ENCODE measurements around the gene NHEJ1. TPM values are rescaled to one million over a fixed set of nuclear protein-coding genes. Genes with fewer than 3 reads are reported as not detected.
A peak's percentile ranks its signal among the peaks of the same experiment; 100 is the strongest.

Gene NHEJ1
- total RNA-seq, 2 experiments from 2014 or later: 20.7 to 23.8 TPM

DNA sequence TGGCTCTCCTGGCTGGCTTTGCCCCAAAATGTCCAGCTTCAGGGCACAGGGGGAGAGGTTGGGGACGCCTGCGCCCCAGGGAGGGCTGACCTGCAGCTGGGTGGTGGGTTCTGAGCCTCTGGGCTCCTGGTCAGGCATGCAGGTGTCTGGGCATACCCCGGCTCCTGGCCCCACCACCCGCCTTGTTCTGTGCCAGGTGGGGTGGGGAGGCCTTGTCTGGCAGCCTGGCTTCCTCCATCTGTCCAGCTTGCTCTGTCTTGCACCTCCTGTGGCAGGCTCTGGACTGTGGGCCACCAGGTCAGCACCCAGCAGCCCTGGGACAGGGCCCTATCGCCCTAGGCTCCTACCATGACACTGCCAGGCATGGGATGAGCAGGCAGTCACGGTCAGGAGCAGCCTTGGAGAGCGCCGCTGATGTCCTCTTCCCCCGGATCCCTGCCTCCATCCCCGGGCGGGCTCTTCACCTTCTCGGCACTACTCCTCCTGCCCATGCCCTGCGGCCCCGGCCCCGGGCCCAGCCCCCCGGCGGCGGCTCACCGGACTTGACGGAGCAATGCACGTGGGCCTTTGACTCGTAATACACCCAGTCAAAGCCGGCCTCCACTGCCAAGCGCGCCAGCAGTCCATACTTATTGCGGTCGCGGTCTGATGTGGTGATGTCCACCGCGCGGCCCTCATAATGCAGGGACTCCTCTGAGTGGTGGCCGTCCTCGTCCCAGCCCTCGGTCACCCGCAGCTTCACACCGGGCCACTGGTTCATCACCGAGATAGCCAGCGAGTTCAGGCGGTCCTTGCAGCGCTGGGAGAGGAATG lies 103.5 kb downstream of the NHEJ1 start:
- DNase-seq: peak; percentile 10
- Mint-ChIP-seq H3K36me3 (ENCODE audit: low read depth) (no peaks in the 10 kb centered on the region), H3K4me3 (no peak overlapping the region), H3K27ac (no peak overlapping the region), H3K4me1 (peaks cover 19% of the 10 kb centered on the region), H3K27me3 (peaks cover 48% of the 10 kb centered on the region), H3K9me3 (ENCODE audit: low read depth) (no peaks in the 10 kb centered on the region)
- intact Hi-C loops (cut with DNase I, micrococcal nuclease): loop anchor here in 1 of 2 experiments (5.0 kb wide), 1 partner anchor 240 kb away; no protein-coding TSS in a partner anchor
- ChIA-PET CTCF (interaction anchor here (0.8 to 8.9 kb wide), 15 partner anchors 9 to 181 kb away, joined by 3 to 125 read pairs (median 5); partner anchors contain the start of gene CFAP65), POLR2A (no interaction called here)
- no peak for ATAC-seq

DNA sequence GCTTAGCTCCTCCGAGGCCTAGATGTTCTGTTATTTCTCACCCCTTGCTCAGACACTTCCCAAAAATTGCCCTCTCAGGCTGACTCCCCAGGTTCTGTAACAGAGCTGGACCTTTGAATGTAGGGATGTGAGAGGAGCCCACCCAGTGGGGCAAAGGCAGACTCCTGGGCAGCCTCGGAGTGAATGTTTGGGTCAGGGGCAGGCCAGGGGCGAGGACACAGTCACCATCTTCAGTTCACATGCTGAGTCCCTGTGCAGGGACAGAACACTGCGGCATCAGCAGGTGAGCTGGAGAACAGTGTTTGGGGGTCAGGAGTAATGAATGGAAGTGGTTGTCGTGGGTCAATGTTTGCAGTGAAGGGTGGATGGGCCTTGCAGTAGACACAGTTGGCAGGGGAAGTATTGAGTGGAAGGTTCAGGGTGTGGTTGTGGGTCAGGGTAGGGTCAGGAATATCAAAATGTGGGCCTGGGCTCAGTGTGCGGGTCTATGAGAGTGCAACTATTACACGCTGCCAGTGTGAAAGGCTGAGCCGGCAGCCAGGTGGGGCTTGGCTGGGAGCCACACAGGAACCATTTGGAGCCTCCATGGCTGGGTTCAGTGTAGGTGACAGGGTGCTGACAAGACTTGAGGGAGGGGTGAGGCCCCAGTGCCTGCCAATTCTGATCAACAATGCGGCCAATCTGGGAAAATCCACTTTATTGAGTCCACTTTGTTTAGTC lies 104.3 kb downstream of the NHEJ1 start:
- Mint-ChIP-seq H3K9me3 (ENCODE audit: low read depth) (no peaks in the 10 kb centered on the region), H3K27me3 (peaks cover 43% of the 10 kb centered on the region), H3K27ac (no peak overlapping the region), H3K4me3 (no peak overlapping the region), H3K4me1 (peaks cover 19% of the 10 kb centered on the region), H3K36me3 (ENCODE audit: low read depth) (no peaks in the 10 kb centered on the region)
- DNase-seq (no peak), ATAC-seq (no peak)
- POLR2A ChIA-PET: no interaction called here
- intact Hi-C loops (cut with DNase I, micrococcal nuclease): loop anchor here in 1 of 2 experiments (5.0 kb wide), 1 partner anchor 241 kb away; no protein-coding TSS in a partner anchor
- CTCF ChIA-PET: interaction anchor here (0.9 to 8.9 kb wide), 7 partner anchors 18 to 103 kb away, joined by 3 to 125 read pairs (median 7); no protein-coding TSS in a partner anchor

DNA sequence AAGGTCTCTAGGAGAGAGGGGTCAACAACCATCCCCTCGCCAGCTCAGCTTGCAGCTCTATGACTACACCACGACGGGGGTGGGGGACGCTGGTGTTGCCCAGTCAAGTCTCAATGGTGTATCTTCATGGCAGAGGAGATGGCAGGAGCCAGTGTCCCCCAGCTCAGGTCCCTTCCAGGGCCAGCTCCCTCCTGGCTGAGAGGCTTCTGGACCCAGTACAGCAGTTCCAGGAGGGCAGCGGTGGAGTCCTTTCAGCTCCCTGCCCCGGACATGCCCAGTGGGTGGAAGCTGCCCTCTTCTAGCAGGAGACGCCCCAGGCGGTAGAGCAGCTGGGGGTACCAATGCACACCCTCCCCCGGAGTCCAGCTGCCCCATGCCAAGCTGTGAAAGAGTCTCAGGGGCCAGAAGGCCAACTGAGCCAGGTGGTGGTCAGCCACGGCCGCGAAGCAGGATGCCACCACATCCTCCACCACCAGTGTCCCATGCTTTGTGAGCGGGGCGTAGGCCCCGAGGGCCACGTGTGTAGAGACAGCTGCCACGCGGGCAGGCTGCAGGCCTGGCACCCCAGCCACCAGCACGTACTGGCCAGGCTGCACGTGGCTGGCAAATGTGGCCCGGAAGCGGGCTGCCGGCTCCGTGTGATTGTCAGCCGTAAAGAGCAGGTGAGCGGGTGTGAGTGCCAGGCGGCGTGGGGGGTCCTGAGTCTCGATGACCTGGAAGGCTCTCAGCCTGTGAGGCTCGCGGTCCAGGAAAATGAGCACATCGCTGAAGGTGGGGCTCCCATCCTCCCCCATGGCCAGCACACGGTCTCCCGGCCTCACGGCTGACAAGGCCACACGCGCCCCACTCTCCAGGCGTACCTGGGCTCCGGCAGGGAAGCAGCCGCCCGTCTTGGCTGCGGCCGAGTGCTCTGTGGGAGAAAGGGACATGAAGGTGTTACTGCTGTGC lies 105.4 kb downstream of the NHEJ1 start:
- intact Hi-C loops (cut with DNase I, micrococcal nuclease): loop anchor here in 1 of 2 experiments (5.0 kb wide), 1 partner anchor 242 kb away; no protein-coding TSS in a partner anchor
- H3K27me3 Mint-ChIP-seq: peaks cover 45% of the 10 kb centered on the region
- H3K27ac Mint-ChIP-seq: no peak overlapping the region
- DNase-seq: no peak
- ATAC-seq: no peak
- H3K36me3 Mint-ChIP-seq (ENCODE audit: low read depth): no peaks in the 10 kb centered on the region
- H3K9me3 Mint-ChIP-seq (ENCODE audit: low read depth): no peaks in the 10 kb centered on the region
- POLR2A ChIA-PET: interaction anchor here (0.6 kb wide), 1 partner anchor 93 kb away, joined by 3 read pairs; no protein-coding TSS in a partner anchor
- CTCF ChIA-PET: interaction anchor here (0.6 to 8.9 kb wide), 8 partner anchors 19 to 159 kb away, joined by 3 to 74 read pairs (median 6); no protein-coding TSS in a partner anchor
- no peak overlapping the region for H3K4me3 Mint-ChIP-seq
- H3K4me1 Mint-ChIP-seq: peaks cover 19% of the 10 kb centered on the region

DNA sequence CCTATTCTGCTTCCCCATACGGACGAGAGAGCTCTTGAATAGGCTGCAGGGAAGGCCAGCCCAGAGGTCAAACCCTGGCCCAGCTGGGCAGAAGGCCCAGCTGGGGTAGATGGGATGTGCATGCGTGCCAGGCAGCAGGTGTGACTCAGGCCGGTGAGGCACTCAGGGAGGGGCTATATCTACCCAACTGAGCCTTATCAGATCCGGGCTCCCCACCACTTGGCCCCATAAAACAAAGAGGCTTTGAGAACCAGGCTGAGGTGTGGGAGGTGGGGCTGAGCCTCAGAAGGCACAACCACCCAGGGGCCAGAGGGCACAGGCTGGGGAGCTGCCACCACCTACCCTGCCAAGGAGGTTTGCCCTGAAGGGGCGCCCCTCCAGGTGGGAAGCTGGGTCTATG lies 111.3 kb downstream of the NHEJ1 start:
- POLR2A ChIA-PET: no interaction called here
- intact Hi-C loops (cut with DNase I, micrococcal nuclease): no loop called here
- Mint-ChIP-seq H3K36me3 (ENCODE audit: low read depth) (no peaks in the 10 kb centered on the region), H3K4me1 (no peaks in the 10 kb centered on the region), H3K27ac (no peak overlapping the region), H3K27me3 (peaks cover 44% of the 10 kb centered on the region), H3K4me3 (no peak overlapping the region), H3K9me3 (ENCODE audit: low read depth) (no peaks in the 10 kb centered on the region)
- CTCF ChIA-PET: interaction anchor here (1.1 kb wide), 1 partner anchor 69 kb away, joined by 3 read pairs; no protein-coding TSS in a partner anchor
- DNase-seq (no peak), ATAC-seq (no peak)

DNA sequence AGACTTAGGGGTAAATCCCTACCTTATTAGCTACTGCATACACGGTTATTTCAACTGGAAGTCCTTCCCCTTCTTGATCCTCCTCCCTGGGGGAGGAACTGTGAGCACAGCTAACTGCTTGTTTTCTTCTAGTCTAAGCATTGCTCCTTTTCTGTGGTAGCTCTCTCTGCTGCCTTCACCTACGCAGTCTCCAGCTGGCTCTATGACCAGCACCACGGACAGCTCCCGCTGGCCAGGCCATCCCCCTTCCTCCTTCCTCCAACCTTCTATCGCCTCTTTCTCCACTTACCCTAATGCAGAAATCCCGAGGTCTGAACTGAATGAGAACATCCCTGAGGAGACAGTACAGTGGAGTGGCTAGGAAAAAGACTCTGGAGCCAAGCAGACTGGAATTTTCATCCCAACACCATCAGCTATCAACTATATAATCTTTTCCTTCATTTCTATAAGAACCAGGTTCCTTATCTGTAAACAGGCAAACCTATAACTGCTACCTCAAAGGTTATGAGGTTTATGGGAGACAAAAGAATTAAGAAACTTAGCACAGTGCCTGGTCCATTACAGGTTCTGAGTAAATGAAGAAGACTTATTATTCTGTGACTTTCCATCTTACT lies 114.6 kb downstream of the NHEJ1 start:
- H3K27ac Mint-ChIP-seq: no peak overlapping the region
- H3K4me1 Mint-ChIP-seq: peaks cover 7% of the 10 kb centered on the region
- H3K36me3 Mint-ChIP-seq (ENCODE audit: low read depth): no peaks in the 10 kb centered on the region
- no peaks in the 10 kb centered on the region for H3K9me3 Mint-ChIP-seq (ENCODE audit: low read depth)
- intact Hi-C loops (cut with DNase I, micrococcal nuclease): no loop called here
- ATAC-seq (no peak), DNase-seq (peak; percentile 58)
- H3K4me3 Mint-ChIP-seq: no peak overlapping the region
- ChIA-PET CTCF (interaction anchor here (1.2 to 2.6 kb wide), 3 partner anchors 16 to 109 kb away, joined by 3 to 12 read pairs (median 5); no protein-coding TSS in a partner anchor), POLR2A (interaction anchor here (0.6 kb wide), 1 partner anchor 14 kb away, joined by 3 read pairs; no protein-coding TSS in a partner anchor)
- H3K27me3 Mint-ChIP-seq: peaks cover 50% of the 10 kb centered on the region

DNA sequence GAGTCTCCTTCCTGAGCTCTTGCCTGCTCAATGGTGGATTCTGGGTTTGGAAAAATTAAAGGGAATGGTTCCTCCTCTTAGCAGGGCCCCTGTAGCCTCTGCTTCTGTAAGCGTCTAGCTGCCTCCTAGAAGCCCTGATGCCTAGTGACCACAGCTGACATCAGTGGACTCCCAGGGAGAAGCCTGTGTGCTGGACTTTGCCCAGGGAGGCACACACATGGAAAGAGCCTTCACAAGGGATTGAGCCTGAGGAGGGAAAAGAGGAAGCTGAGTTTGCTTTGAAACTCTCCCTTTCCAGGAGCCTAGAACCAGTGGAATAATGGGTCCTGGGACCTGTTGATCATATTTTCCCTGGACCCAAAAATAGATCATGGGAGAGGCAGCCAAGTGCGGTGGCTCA lies 117.9 kb downstream of the NHEJ1 start:
- Mint-ChIP-seq H3K27ac (no peak overlapping the region), H3K4me3 (no peak overlapping the region), H3K9me3 (ENCODE audit: low read depth) (no peaks in the 10 kb centered on the region), H3K36me3 (ENCODE audit: low read depth) (no peaks in the 10 kb centered on the region), H3K4me1 (peaks cover 9% of the 10 kb centered on the region), H3K27me3 (peaks cover 49% of the 10 kb centered on the region)
- ATAC-seq (no peak), DNase-seq (no peak)
- ChIA-PET POLR2A (no interaction called here), CTCF (interaction anchor here (0.5 to 5.5 kb wide), 4 partner anchors 13 to 266 kb away, joined by 3 to 42 read pairs (median 13); no protein-coding TSS in a partner anchor)
- intact Hi-C loops (cut with DNase I, micrococcal nuclease): no loop called here

DNA sequence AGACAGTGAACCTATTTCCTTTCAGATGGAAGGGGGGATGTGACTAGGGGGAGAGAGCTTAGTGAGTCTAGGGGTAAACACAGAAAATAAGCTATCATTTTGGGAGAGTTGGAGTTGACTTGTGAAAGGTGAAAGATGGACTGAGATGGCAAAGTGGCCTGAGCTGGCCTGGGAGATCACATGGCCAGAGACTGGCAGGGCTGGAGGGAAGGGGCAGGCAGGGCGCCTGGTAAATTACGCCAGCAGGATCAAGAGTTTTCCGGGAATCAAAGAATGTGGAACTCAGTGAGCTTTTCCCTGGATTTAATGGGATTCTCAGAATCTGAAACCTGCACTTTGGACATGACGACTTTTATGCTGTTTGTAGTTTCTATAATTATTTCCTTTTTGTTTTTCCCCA lies 118.5 kb downstream of the NHEJ1 start:
- H3K4me1 Mint-ChIP-seq: peaks cover 9% of the 10 kb centered on the region
- CTCF ChIA-PET: interaction anchor here (0.6 to 5.5 kb wide), 6 partner anchors 13 to 306 kb away, joined by 3 to 42 read pairs (median 3); no protein-coding TSS in a partner anchor
- POLR2A ChIA-PET: no interaction called here
- DNase-seq: no peak
- no peak overlapping the region for H3K27ac Mint-ChIP-seq
- H3K27me3 Mint-ChIP-seq: peaks cover 48% of the 10 kb centered on the region
- intact Hi-C loops (cut with DNase I, micrococcal nuclease): no loop called here
- no peaks in the 10 kb centered on the region for H3K36me3 Mint-ChIP-seq (ENCODE audit: low read depth)
- H3K9me3 Mint-ChIP-seq (ENCODE audit: low read depth): no peaks in the 10 kb centered on the region
- ATAC-seq: no peak
- no peak overlapping the region for H3K4me3 Mint-ChIP-seq

DNA sequence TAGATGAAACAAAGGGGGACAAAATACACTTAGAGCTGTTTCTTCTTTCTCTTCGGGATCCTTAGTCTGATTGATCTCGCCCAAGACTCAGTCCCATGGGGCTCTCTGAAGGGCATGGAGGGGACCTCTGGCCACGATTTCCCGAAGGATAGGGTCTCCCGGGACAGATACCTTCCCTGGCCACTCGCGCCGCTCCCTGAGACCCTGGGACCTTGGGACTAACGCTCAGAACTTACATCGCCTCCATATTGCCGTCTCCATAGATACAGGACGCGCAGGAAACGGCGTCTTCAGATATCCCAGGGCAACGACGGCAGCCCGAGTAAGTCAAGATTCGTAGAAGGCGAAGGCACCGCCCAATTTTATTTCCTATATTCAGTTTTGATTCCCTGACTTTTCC lies 119.4 kb downstream of the NHEJ1 start, which contains the start of gene CFAP65:
CFAP65 (minus strand) TSS at position 265 of the 400 bp plus-strand sequence. CDS start 2,468 bp downstream, outside the sequence.
- ATAC-seq (peak; percentile 60), DNase-seq (peak; percentile 70)
- ChIA-PET POLR2A (no interaction called here), CTCF (interaction anchor here (0.7 to 5.5 kb wide), 8 partner anchors 12 to 399 kb away, joined by 3 to 42 read pairs (median 4); partner anchors contain the start of genes ANKZF1 and ATG9A)
- intact Hi-C loops (cut with DNase I, micrococcal nuclease): no loop called here
- Mint-ChIP-seq H3K4me3 (peak within 1 kb of the TSS; percentile 51), H3K27me3 (peaks cover 43% of the 10 kb centered on the region), H3K27ac (no peak within 1 kb of the TSS), H3K9me3 (ENCODE audit: low read depth) (no peaks in the 10 kb centered on the region), H3K36me3 (ENCODE audit: low read depth) (no peaks in the 10 kb centered on the region), H3K4me1 (peaks cover 9% of the 10 kb centered on the region)

DNA sequence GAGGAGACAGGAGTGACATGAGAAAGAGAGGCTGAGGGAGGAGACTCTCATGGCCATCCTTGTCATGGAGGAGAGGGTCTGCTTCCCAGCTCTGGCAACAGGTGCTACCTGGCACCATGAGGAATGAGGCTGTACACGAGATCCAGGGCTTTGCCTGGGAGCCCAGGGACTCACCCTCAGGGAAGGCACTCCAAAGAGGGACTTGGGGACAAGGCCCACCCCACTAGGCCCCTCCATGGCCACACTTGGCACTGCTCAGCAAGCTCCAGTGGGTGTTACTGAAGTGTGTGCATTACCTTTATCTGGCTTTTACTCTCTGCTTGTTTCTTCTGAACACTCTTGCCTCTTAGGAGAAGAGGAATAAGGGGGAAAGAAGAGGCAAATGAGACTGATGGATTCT lies 122.0 kb downstream of the NHEJ1 start:
- H3K27me3 Mint-ChIP-seq: peaks cover 40% of the 10 kb centered on the region
- intact Hi-C loops (cut with DNase I, micrococcal nuclease): no loop called here
- DNase-seq: no peak

More for the DNA sequence above, 122.0 kb downstream of the NHEJ1 start:
- H3K36me3 Mint-ChIP-seq (ENCODE audit: low read depth): no peaks in the 10 kb centered on the region
- ChIA-PET POLR2A (no interaction called here), CTCF (interaction anchor here (1.1 to 5.5 kb wide), 3 partner anchors 9 to 81 kb away, joined by 3 to 42 read pairs (median 4); no protein-coding TSS in a partner anchor)
- no peak overlapping the region for H3K27ac Mint-ChIP-seq
- no peak for ATAC-seq
- peaks cover 9% of the 10 kb centered on the region for H3K4me1 Mint-ChIP-seq
- H3K4me3 Mint-ChIP-seq: no peak overlapping the region
- no peaks in the 10 kb centered on the region for H3K9me3 Mint-ChIP-seq (ENCODE audit: low read depth)

Measured in activated CD4-positive, alpha-beta T cell treated with anti-CD3 and anti-CD28 coated beads for 36 hours (primary cell).